HG03025 (cell line): ENCODE results near the gene KCNH3.

Experiments
- ATAC-seq: cut with Tn5 transposase; IDR thresholded peaks from one replicate; pipeline ENCODE4 v1.9.1; 2021; ENCODE audit warnings: mild to moderate bottlenecking, moderate library complexity; ENCODE audit not compliant: unreplicated experiment, low FRiP score

Gene KCNH3

GRCh38 chr12:49558526-49558925 lies 19.7 kb downstream of the KCNH3 start:
- ATAC-seq: no peak

GRCh38 chr12:49559011-49559675 lies 20.3 kb downstream of the KCNH3 start:
- no peak for ATAC-seq

- ATAC-seq: no peak
Observed at GRCh38 chr12:49560695-49561094, 21.9 kb downstream of the KCNH3 start.

- no peak for ATAC-seq
Observed at GRCh38 chr12:49562233-49562632, 23.4 kb downstream of the KCNH3 start.

- ATAC-seq: no peak
Observed at GRCh38 chr12:49562831-49563230, 24.0 kb downstream of the KCNH3 start.

- ATAC-seq: no peak
Observed at GRCh38 chr12:49563951-49564685, 25.3 kb downstream of the KCNH3 start.

- no peak for ATAC-seq
Observed at GRCh38 chr12:49564686-49565405, 26.0 kb downstream of the KCNH3 start.

GRCh38 chr12:49565406-49566265 lies 26.8 kb downstream of the KCNH3 start:
- no peak for ATAC-seq

GRCh38 chr12:49566361-49566760 lies 27.5 kb downstream of the KCNH3 start:
- no peak for ATAC-seq

- ATAC-seq: no peak
Observed at GRCh38 chr12:49567302-49567610, 28.4 kb downstream of the KCNH3 start.

GRCh38 chr12:49567611-49568441 lies 29.0 kb downstream of the KCNH3 start, which contains the start of gene MCRS1:
MCRS1 (minus strand) TSS chr12:49568142; CDS start chr12:49566731, 1,411 bp downstream.
- peak; percentile 78 for ATAC-seq

- peak; percentile 23 for ATAC-seq
Observed at GRCh38 chr12:49568442-49569162, 29.8 kb downstream of the KCNH3 start.

- ATAC-seq: no peak
Observed at GRCh38 chr12:49577589-49578315, 38.9 kb downstream of the KCNH3 start.

- no peak for ATAC-seq
Observed at GRCh38 chr12:49578471-49579112, 39.8 kb downstream of the KCNH3 start.

- ATAC-seq: no peak
Observed at GRCh38 chr12:49580572-49581535, 42.0 kb downstream of the KCNH3 start.

- ATAC-seq: no peak
Observed at GRCh38 chr12:49582201-49582600, 43.4 kb downstream of the KCNH3 start.

- ATAC-seq: no peak
Observed at GRCh38 chr12:49582850-49583249, 44.0 kb downstream of the KCNH3 start.
